ENCODE measurements around the gene AMMECR1.

The AMMECR1 gene

GRCh38 chrX:110265661-110266060, 52.2 kb downstream of the AMMECR1 start:
- TF ChIP-seq FOXM1 (IDR thresholded peaks at IDR 0.05; ENCODE audit: borderline replicate concordance) = no peak
- no peak for TF ChIP-seq ZNF384 (IDR thresholded peaks at IDR 0.05)
- no peak for TF ChIP-seq SUZ12 (IDR thresholded peaks at IDR 0.05)
- TF ChIP-seq PKNOX1 (IDR thresholded peaks at IDR 0.05) = no peak
- no peak for TF ChIP-seq LEF1 (IDR thresholded peaks at IDR 0.05; ENCODE audit: borderline replicate concordance)
- no peak for TF ChIP-seq TARDBP (IDR thresholded peaks at IDR 0.05)
- no peak for TF ChIP-seq ELF4 (IDR thresholded peaks at IDR 0.05)
- TF ChIP-seq NFRKB (IDR thresholded peaks at IDR 0.05) = no peak
- no peak for TF ChIP-seq FOXA1 (IDR thresholded peaks at IDR 0.05)
- no peak for TF ChIP-seq HDGF (IDR thresholded peaks at IDR 0.05; ENCODE audit: borderline replicate concordance)
- TF ChIP-seq BHLHE40 (IDR thresholded peaks at IDR 0.05; ENCODE audit: borderline replicate concordance) = no peak
- no peak for TF ChIP-seq FOXK2 (IDR thresholded peaks at IDR 0.05)
- TF ChIP-seq CTBP1 (IDR thresholded peaks at IDR 0.05; ENCODE audit: borderline replicate concordance) = no peak
- POLR2A ChIA-PET = no interaction called here
- CTCF ChIA-PET = no interaction called here
- no peak for DNase-seq (ENCODE audit: extremely low spot score)

GRCh38 chrX:110259117-110259516, 58.8 kb downstream of the AMMECR1 start:
- DNase-seq (ENCODE audit: extremely low spot score) = no peak
- ChIA-PET CTCF (no interaction called here), POLR2A (no interaction called here)
- no peak for TF ChIP-seq SP1 (IDR thresholded peaks at IDR 0.05)
- no peak for TF ChIP-seq CTBP1 (IDR thresholded peaks at IDR 0.05; ENCODE audit: borderline replicate concordance)
- no peak for TF ChIP-seq L3MBTL2 (conservative IDR thresholded peaks at IDR 0.05)
- no peak for TF ChIP-seq ZNF384 (IDR thresholded peaks at IDR 0.05)
- no peak for TF ChIP-seq ELF4 (IDR thresholded peaks at IDR 0.05)
- TF ChIP-seq TARDBP (IDR thresholded peaks at IDR 0.05) = no peak

- DNase-seq (ENCODE audit: extremely low spot score) = no peak
- TF ChIP-seq ZNF384 (IDR thresholded peaks at IDR 0.05) = no peak
- no peak for TF ChIP-seq L3MBTL2 (conservative IDR thresholded peaks at IDR 0.05)
- no peak for TF ChIP-seq BHLHE40 (IDR thresholded peaks at IDR 0.05; ENCODE audit: borderline replicate concordance)
- TF ChIP-seq FOXK2 (IDR thresholded peaks at IDR 0.05) = no peak
- no peak for TF ChIP-seq TARDBP (IDR thresholded peaks at IDR 0.05)
- no peak for TF ChIP-seq FOXA1 (IDR thresholded peaks at IDR 0.05)
- no peak for TF ChIP-seq SUZ12 (IDR thresholded peaks at IDR 0.05)
- TF ChIP-seq NFRKB (IDR thresholded peaks at IDR 0.05) = no peak
- no peak for TF ChIP-seq FOXM1 (IDR thresholded peaks at IDR 0.05; ENCODE audit: borderline replicate concordance)
- POLR2A ChIA-PET = no interaction called here
- CTCF ChIA-PET = no interaction called here
These were observed 59.3 kb downstream of the AMMECR1 start for GRCh38 chrX:110258552-110258951.

- TF ChIP-seq SUZ12 (IDR thresholded peaks at IDR 0.05) = no peak
- no peak for TF ChIP-seq FOXK2 (IDR thresholded peaks at IDR 0.05)
- no peak for TF ChIP-seq TARDBP (IDR thresholded peaks at IDR 0.05)
- TF ChIP-seq ELF4 (IDR thresholded peaks at IDR 0.05) = no peak
- no peak for TF ChIP-seq FOXA1 (IDR thresholded peaks at IDR 0.05)
- no peak for TF ChIP-seq LEF1 (IDR thresholded peaks at IDR 0.05; ENCODE audit: borderline replicate concordance)
- TF ChIP-seq L3MBTL2 (conservative IDR thresholded peaks at IDR 0.05) = no peak
- no peak for TF ChIP-seq NFRKB (IDR thresholded peaks at IDR 0.05)
- TF ChIP-seq ZNF384 (IDR thresholded peaks at IDR 0.05) = no peak
- ChIA-PET CTCF (no interaction called here), POLR2A (no interaction called here)
- no peak for DNase-seq (ENCODE audit: extremely low spot score)
These were observed 60.0 kb downstream of the AMMECR1 start for GRCh38 chrX:110257889-110258288.

GRCh38 chrX:110252711-110253110, 65.2 kb downstream of the AMMECR1 start:
- CTCF ChIA-PET = no interaction called here
- DNase-seq (ENCODE audit: extremely low spot score) = no peak
- POLR2A ChIA-PET = no interaction called here
- TF ChIP-seq LEF1 (IDR thresholded peaks at IDR 0.05; ENCODE audit: borderline replicate concordance) = no peak
- TF ChIP-seq L3MBTL2 (conservative IDR thresholded peaks at IDR 0.05) = no peak
- no peak for TF ChIP-seq BHLHE40 (IDR thresholded peaks at IDR 0.05; ENCODE audit: borderline replicate concordance)
- TF ChIP-seq NFRKB (IDR thresholded peaks at IDR 0.05) = no peak
- no peak for TF ChIP-seq HDGF (IDR thresholded peaks at IDR 0.05; ENCODE audit: borderline replicate concordance)
- no peak for TF ChIP-seq PKNOX1 (IDR thresholded peaks at IDR 0.05)
- no peak for TF ChIP-seq SUZ12 (IDR thresholded peaks at IDR 0.05)
- TF ChIP-seq TARDBP (IDR thresholded peaks at IDR 0.05) = no peak
- no peak for TF ChIP-seq FOXA1 (IDR thresholded peaks at IDR 0.05)
- TF ChIP-seq FOXM1 (IDR thresholded peaks at IDR 0.05; ENCODE audit: borderline replicate concordance) = no peak
- TF ChIP-seq FOXK2 (IDR thresholded peaks at IDR 0.05) = no peak
- no peak for TF ChIP-seq ZNF384 (IDR thresholded peaks at IDR 0.05)
- TF ChIP-seq CTBP1 (IDR thresholded peaks at IDR 0.05; ENCODE audit: borderline replicate concordance) = no peak
- no peak for TF ChIP-seq ARNT (IDR thresholded peaks at IDR 0.05)
- no peak for TF ChIP-seq ELF4 (IDR thresholded peaks at IDR 0.05)
- no peak for TF ChIP-seq SP1 (IDR thresholded peaks at IDR 0.05)

GRCh38 chrX:110251961-110252360, 65.9 kb downstream of the AMMECR1 start:
- no peak for TF ChIP-seq SUZ12 (IDR thresholded peaks at IDR 0.05)
- TF ChIP-seq CTBP1 (IDR thresholded peaks at IDR 0.05; ENCODE audit: borderline replicate concordance) = no peak
- TF ChIP-seq ARNT (IDR thresholded peaks at IDR 0.05) = no peak
- no peak for TF ChIP-seq PKNOX1 (IDR thresholded peaks at IDR 0.05)
- TF ChIP-seq FOXK2 (IDR thresholded peaks at IDR 0.05) = no peak
- TF ChIP-seq L3MBTL2 (conservative IDR thresholded peaks at IDR 0.05) = no peak
- TF ChIP-seq FOXM1 (IDR thresholded peaks at IDR 0.05; ENCODE audit: borderline replicate concordance) = no peak
- no peak for TF ChIP-seq SP1 (IDR thresholded peaks at IDR 0.05)
- TF ChIP-seq TARDBP (IDR thresholded peaks at IDR 0.05) = no peak
- no peak for TF ChIP-seq ZNF384 (IDR thresholded peaks at IDR 0.05)
- no peak for TF ChIP-seq NFRKB (IDR thresholded peaks at IDR 0.05)
- no peak for TF ChIP-seq BHLHE40 (IDR thresholded peaks at IDR 0.05; ENCODE audit: borderline replicate concordance)
- TF ChIP-seq ELF4 (IDR thresholded peaks at IDR 0.05) = no peak
- TF ChIP-seq HDGF (IDR thresholded peaks at IDR 0.05; ENCODE audit: borderline replicate concordance) = no peak
- no peak for TF ChIP-seq FOXA1 (IDR thresholded peaks at IDR 0.05)
- TF ChIP-seq LEF1 (IDR thresholded peaks at IDR 0.05; ENCODE audit: borderline replicate concordance) = no peak
- no peak for DNase-seq (ENCODE audit: extremely low spot score)
- ChIA-PET CTCF (no interaction called here), POLR2A (no interaction called here)
